Activated CD8-positive, alpha-beta memory T cell treated with anti-CD3 and anti-CD28 coated beads for 36 hours (primary cell): ENCODE results near the gene FNIP2. TPM values are rescaled to one million over a fixed set of nuclear protein-coding genes. Genes with fewer than 3 reads are reported as not detected.
"Not testable (repeated sequence)": the region's sequence is repeated elsewhere in the genome, so short reads cannot be mapped to it uniquely, and the experiment has no call there.

Experiments
- CTCF ChIA-PET: fragments of 350-600 bp; sonication (Branson Sonifier 250); formaldehyde crosslinking; loops from one replicate; lab custom pipeline; 2021; ENCODE audit warnings: antibody characterized with exemption; lab: Charles Lee
- POLR2A ChIA-PET: fragments of 350-600 bp; sonication (Branson Sonifier 250); formaldehyde crosslinking; loops from one replicate; lab custom pipeline; 2021; ENCODE audit warnings: antibody characterized with exemption; lab: Charles Lee
- total RNA-seq, 2 experiments: library from RNA; stranded (reverse); gene quantifications; one replicate each; pipeline ENCODE4 v1.2.3, GENCODE V29; 2021

The FNIP2 gene
- total RNA-seq, 2 experiments from 2014 or later = 15.8 to 16.2 TPM

GRCh38 chr4:158824425-158825274, 55.8 kb downstream of the FNIP2 start:
- POLR2A ChIA-PET = interaction anchor here (2.9 kb wide), 1 partner anchor 56 kb away, joined by 8 read pairs; the partner anchor contains the start of gene FNIP2
- CTCF ChIA-PET = interaction anchor here (1.5 kb wide), 1 partner anchor 14 kb away, joined by 5 read pairs; no protein-coding TSS in a partner anchor

- CTCF ChIA-PET = interaction anchor here (1.0 to 1.2 kb wide), 2 partner anchors 11 to 378 kb away, joined by 3 to 4 read pairs; no protein-coding TSS in a partner anchor
- POLR2A ChIA-PET = interaction anchor here (1.2 kb wide), 1 partner anchor 56 kb away, joined by 3 read pairs; the partner anchor contains the start of gene FNIP2
Observed at GRCh38 chr4:158825433-158826036, 56.7 kb downstream of the FNIP2 start.

DNA sequence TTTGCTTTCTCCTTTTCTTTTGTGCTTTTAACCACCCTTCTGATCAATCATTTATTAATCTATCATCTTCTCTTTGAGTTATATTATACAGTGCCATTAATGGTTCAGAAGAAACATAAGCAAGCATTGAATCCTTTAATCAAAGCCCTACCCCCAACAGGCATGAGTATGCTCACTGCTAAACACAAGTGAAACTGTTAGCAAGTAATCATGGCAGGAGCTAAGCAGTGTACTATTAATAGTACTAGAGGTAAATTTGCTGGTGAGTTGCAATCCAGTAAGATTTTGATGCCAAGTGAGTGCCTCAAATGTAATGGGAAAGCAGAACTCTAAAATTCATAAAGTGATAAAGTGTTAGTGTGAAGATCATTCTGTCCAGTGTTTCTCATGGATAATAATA, 57.2 kb downstream of the FNIP2 start:
- ChIA-PET POLR2A (interaction anchor here (1.2 kb wide), 1 partner anchor 57 kb away, joined by 3 read pairs; the partner anchor contains the start of gene FNIP2), CTCF (interaction anchor here (1.0 to 1.2 kb wide), 2 partner anchors 11 to 377 kb away, joined by 3 to 4 read pairs; no protein-coding TSS in a partner anchor)

DNA sequence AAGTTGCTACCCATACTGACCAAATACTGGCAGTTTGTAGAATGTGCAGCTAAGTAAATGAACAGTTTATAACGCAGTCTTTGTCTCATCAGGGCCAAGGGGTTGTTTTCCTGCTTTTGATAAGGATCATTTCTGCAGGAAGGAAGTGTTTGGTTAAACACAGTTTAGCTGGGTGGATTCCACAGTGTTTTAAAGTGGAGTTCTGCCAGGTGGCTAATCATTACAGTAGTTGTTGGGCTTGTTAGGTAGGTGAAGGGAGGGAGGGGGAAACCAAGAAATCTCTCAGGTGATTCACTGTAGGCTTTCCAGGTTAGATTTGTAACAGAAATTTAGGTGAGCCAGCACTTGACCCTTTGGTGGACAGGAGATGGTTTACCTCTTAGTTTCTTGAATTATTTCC, 58.1 kb downstream of the FNIP2 start:
- POLR2A ChIA-PET = no interaction called here
- CTCF ChIA-PET = interaction anchor here (1.0 to 1.2 kb wide), 2 partner anchors 10 to 377 kb away, joined by 3 to 4 read pairs; no protein-coding TSS in a partner anchor

- ChIA-PET CTCF (no interaction called here), POLR2A (no interaction called here)
Observed at GRCh38 chr4:158827543-158827981, 58.7 kb downstream of the FNIP2 start.

DNA sequence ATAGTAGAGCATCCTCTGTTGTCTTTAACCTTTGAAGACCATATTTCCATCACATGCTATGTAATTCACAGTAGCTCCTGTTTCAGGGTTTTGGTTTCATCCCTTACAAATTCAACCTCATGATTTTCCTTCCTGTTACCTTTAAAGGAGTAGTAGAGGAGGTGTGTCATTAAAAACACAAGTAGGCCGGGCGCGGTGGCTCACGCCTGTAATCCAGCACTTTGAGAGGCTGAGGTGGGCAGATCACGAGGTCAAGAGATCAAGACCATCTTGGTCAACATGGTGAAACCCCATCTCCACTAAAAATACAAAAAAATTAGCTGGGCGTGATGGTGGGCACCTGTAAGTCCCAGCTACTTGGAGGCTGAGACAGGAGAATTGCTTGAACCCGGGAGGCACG, 59.3 kb downstream of the FNIP2 start:
- CTCF ChIA-PET, POLR2A ChIA-PET: not testable (repeated sequence)

- ChIA-PET CTCF (no interaction called here), POLR2A (no interaction called here)
Observed at GRCh38 chr4:158829254-158829653, 60.4 kb downstream of the FNIP2 start.

DNA sequence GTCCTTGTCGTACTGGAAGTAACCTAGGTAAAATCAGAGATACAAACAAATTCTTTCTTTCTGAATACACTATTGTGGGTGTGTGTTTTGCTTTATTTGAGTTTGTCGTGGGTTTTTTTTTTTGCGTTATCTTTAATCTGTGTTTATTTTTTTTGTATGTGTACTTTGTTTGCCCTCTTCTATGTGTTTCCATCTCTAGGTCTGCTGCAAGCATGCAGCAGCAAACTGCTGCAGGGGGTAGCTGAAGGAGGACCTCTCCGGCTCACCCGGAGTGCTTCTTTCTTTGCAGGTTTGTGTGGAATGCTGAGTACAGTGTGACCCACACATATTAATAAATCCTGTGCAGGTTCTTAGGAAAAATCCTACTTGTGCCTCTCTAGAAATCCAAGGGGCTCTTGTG, 64.8 kb downstream of the FNIP2 start:
- ChIA-PET CTCF (no interaction called here), POLR2A (interaction anchor here (0.7 kb wide), 1 partner anchor 64 kb away, joined by 3 read pairs; no protein-coding TSS in a partner anchor)

DNA sequence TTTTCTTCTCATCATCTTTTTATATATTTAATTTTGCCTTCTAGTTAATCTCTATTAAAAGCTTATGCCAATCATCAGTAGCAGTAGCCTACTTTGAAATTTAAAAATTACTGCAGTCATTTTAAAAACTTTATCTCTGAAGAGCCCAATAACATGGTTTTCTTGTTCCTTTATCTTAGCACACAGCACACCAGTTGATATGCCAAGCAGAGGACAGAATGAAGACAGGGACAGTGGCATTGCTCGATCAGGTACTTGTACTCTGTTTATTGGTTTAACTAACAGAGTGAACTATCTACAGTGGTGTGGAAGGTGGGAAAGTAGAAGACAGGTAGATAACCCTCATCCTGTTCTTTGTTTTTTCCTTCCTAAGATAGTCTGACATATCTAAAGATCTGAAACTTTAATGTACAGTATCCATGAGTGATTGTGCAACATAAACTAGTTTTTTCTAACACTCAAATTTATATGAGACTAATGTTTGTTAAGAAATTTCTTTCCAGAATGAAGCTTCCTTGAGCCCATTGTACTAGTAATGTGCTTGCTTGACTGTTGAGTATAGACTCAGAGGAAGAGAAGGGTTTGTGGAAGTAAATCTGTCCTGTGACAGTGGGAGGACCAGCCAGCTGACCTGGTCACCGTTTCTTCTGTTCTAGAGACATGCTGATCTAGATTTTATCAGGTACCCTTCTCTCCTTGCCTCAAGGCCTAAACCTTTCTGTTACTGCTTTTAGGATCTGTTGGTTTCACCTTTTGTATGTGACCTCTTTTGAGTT, 66.6 kb downstream of the FNIP2 start:
- CTCF ChIA-PET = no interaction called here
- POLR2A ChIA-PET = no interaction called here

DNA sequence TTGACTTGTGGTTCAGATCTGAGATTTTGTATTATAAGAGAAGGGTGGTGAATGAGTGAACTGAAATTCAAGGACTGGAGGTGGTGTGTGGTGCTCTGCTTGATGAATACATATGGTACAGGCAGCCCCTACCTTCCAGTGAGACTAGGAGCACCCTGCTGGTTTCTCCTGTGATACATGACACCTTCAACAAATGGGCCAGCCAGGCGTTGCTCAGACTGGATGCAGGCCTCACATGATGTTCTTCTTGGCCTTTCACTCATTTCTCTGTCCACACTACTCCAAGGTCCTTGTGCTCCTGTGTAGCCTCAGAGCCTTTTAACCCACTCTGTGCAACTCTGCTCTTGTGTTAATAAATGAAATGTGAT, 67.2 kb downstream of the FNIP2 start:
- CTCF ChIA-PET = interaction anchor here (1.2 kb wide), 1 partner anchor 10 kb away, joined by 4 read pairs; no protein-coding TSS in a partner anchor
- POLR2A ChIA-PET = no interaction called here

GRCh38 chr4:158836828-158837449, 68.1 kb downstream of the FNIP2 start:
- CTCF ChIA-PET = interaction anchor here (1.2 kb wide), 1 partner anchor 11 kb away, joined by 4 read pairs; no protein-coding TSS in a partner anchor

DNA sequence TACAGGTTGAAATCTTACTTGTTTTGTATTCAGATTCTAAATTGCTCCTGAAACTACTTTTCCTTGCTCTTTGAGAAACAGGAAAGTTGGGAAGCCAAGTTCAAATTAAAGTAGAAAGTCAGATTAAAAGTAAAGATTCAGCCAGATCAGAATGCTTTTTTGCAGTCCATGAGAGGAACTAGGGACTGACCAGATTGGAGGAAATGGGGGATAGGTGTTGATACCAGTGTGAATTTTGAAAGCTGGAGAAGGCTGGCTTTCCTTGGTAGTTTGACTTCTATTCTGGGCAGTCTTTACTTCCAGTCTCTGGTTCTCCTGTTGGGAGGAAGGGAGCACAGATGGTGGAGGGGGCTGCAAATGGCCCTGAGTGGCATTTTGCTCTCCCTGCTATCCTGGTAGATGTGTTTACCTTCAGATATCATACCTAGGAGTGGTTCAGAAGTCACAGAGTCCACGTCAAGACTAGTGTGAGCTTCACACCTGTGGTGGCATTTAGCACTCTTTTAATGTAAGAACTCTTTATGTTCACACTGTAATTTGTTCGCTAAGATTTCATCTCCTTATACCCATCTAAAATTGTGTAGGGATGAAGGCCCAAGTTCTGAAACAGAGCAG, 68.8 kb downstream of the FNIP2 start:
- ChIA-PET POLR2A (no interaction called here), CTCF (interaction anchor here (1.2 kb wide), 1 partner anchor 11 kb away, joined by 4 read pairs; no protein-coding TSS in a partner anchor)

More at GRCh38 chr4:158836828-158837449, 68.1 kb downstream of the FNIP2 start:
- POLR2A ChIA-PET = no interaction called here

GRCh38 chr4:158840131-158840530, 71.3 kb downstream of the FNIP2 start:
- ChIA-PET CTCF (interaction anchor here (0.7 to 1.1 kb wide), 2 partner anchors 11 to 14 kb away, joined by 3 read pairs; no protein-coding TSS in a partner anchor), POLR2A (no interaction called here)

DNA sequence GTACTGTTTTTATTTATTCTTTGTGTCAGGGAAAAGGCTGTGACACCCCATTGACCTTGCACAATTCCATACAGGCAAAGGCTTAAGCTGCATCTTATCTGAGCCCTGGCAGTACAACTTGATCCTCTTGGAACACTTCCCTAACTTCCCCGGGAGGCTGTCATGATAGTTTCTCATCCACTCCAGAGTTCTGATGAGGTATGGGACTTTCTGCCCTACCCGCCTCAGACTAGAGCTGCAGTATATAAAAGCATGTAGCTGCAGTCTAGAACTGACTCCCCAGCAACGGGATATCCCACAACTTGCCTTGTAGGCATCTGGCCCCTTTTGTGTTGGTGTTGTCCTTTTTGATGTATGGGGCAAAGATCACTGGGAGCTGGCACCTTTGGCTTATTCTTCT, 72.7 kb downstream of the FNIP2 start:
- ChIA-PET CTCF (no interaction called here), POLR2A (no interaction called here)

DNA sequence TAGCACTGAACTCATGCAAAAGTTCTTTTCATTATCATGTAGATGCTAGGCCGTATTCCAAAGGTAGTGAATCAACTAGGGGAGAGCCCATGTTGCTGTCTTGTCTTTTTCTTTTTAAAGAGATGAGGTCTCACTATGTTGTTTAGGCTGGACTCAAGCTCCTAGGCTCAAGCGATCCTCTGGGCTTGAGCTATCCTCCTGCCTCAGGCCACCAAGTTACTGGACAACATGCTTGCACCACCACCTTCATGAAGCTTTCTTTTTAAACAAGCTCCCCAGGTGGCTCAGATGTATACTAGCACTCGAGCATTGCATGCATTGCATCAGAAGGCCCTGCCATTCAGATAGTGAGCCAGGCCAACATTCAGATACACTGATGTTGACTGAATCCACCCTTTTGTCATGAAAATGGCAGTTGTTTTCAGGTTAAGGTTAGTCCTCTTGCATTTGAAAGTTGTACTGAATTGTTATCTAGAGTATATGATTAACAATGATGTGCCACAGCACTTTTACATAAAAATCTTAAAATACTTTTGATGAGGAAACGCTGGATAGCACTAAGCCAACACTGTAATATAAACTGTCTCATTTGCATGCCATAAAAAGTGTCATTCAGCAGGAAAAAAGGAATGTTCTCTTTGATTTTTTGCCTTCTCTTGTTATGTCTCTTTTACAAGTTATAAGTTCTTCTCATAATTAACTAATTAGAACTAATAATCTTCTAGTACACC, 76.7 kb downstream of the FNIP2 start:
- ChIA-PET POLR2A (no interaction called here), CTCF (no interaction called here)

- ChIA-PET POLR2A (no interaction called here), CTCF (no interaction called here)
Observed at GRCh38 chr4:158847535-158847934, 78.7 kb downstream of the FNIP2 start.

- CTCF ChIA-PET = interaction anchor here (0.9 to 1.0 kb wide), 3 partner anchors 11 to 125 kb away, joined by 3 to 4 read pairs (median 3); no protein-coding TSS in a partner anchor
- POLR2A ChIA-PET = no interaction called here
Observed at GRCh38 chr4:158849681-158850080, 80.9 kb downstream of the FNIP2 start.
